IMR-90 (cell line): ENCODE data around the gene TMED6. TPM values are rescaled to one million over a fixed set of nuclear protein-coding genes. Genes with fewer than 3 reads are reported as not detected.

ENCODE experiments used
- ATAC-seq: fragments of 200-7000 bp; cut with Tn5 transposase; 2 replicates; pipeline ENCODE4 v1.9.1; 2020; ENCODE audit warnings: low read depth, mild to moderate bottlenecking, moderate library complexity
- BruUV-seq: library from RNA; stranded (reverse); fragments of 400-500 nt; replicated peaks from 2 replicates; lab custom pipeline; 2021; lab: Mats Ljungman, UMichigan
- CTCF ChIA-PET: fragments of 300-600 bp; formaldehyde crosslinking; extraction: SDS; loops from one replicate; lab custom pipeline; 2021; ENCODE audit warnings: antibody characterized with exemption; lab: Yijun Ruan, JAX
- POLR2A ChIA-PET: fragments of 300-600 bp; sonication (Branson Sonifier 250); formaldehyde crosslinking; loops from one replicate; lab custom pipeline; 2022; ENCODE audit warnings: antibody characterized with exemption; ENCODE audit not compliant: unreplicated experiment; lab: Charles Lee
- DNase-seq: peaks from one replicate; pipeline ENCODE4 v3.0.0; 2013
- H2AFZ ChIP-seq: replicated peaks from 2 replicates; pipeline ENCODE3; 2013; ENCODE audit warnings: low read length, mild to moderate bottlenecking; ENCODE audit not compliant: poor library complexity
- H2AK5ac ChIP-seq: 2 replicates; pipeline ENCODE4 v1.6.1; 2013; ENCODE audit warnings: low read depth, low read length, inconsistent platforms
- H2AK9ac ChIP-seq: replicated peaks from 2 replicates; pipeline ENCODE3; 2013; ENCODE audit warnings: mild to moderate bottlenecking, low read depth, low read length, moderate library complexity; ENCODE audit not compliant: poor library complexity
- H2BK120ac ChIP-seq: 2 replicates; pipeline ENCODE4 v1.6.1; 2013; ENCODE audit warnings: low read depth, low read length, inconsistent platforms
- H2BK15ac ChIP-seq: 3 replicates; pipeline ENCODE4 v1.6.1; 2013; ENCODE audit warnings: low read depth, low read length, inconsistent platforms
- H2BK20ac ChIP-seq: 2 replicates; pipeline ENCODE4 v1.6.1; 2013; ENCODE audit warnings: low read depth, mild to moderate bottlenecking, inconsistent platforms, low read length, moderate library complexity
- H2BK5ac ChIP-seq: 2 replicates; pipeline ENCODE4 v1.6.1; 2013; ENCODE audit warnings: mild to moderate bottlenecking, low read depth, low read length, inconsistent platforms; ENCODE audit not compliant: poor library complexity, severe bottlenecking
- H3K14ac ChIP-seq: replicated peaks from 2 replicates; pipeline ENCODE4 v1.6.1; 2013; ENCODE audit warnings: low read depth, low read length, inconsistent platforms
- H3K18ac ChIP-seq: 2 replicates; pipeline ENCODE4 v1.6.1; 2013; ENCODE audit warnings: low read depth, low read length, control low read depth
- H3K23ac ChIP-seq: 2 replicates; pipeline ENCODE4 v1.6.1; 2013; ENCODE audit warnings: low read depth, low read length, inconsistent platforms
- H3K27ac ChIP-seq: 2 replicates; pipeline ENCODE4 v1.5.1; 2013; ENCODE audit warnings: mild to moderate bottlenecking, control low read depth, low read length; ENCODE audit not compliant: insufficient read depth
- H3K27me3 ChIP-seq: 2 replicates; pipeline ENCODE4 v1.6.1; 2013; ENCODE audit warnings: low read length; ENCODE audit not compliant: control insufficient read depth, insufficient read depth
- H3K36me3 ChIP-seq: 2 replicates; pipeline ENCODE4 v1.6.1; 2013; ENCODE audit warnings: low read length, mixed read lengths; ENCODE audit not compliant: control insufficient read depth, insufficient read depth
- H3K4ac ChIP-seq: 2 replicates; pipeline ENCODE4 v1.6.1; 2013; ENCODE audit warnings: low read depth, low read length, inconsistent platforms
- H3K4me1 ChIP-seq: 2 replicates; pipeline ENCODE4 v1.6.1; 2013; ENCODE audit warnings: low read length, mixed read lengths; ENCODE audit not compliant: control insufficient read depth, insufficient read depth
- H3K4me2 ChIP-seq: 2 replicates; pipeline ENCODE4 v1.6.1; 2013; ENCODE audit warnings: low read depth, mild to moderate bottlenecking, control low read depth, low read length, moderate library complexity
- H3K4me3 ChIP-seq: 2 replicates; pipeline ENCODE4 v1.5.1; 2013; ENCODE audit warnings: low read depth, mild to moderate bottlenecking, control low read depth, low read length, moderate library complexity; ENCODE audit not compliant: insufficient read depth
- H3K56ac ChIP-seq: 2 replicates; pipeline ENCODE4 v1.6.1; 2013; ENCODE audit warnings: low read length, inconsistent platforms; ENCODE audit not compliant: insufficient read depth; ENCODE audit errors: extremely low read depth
- H3K79me1 ChIP-seq, 2 experiments: 2 replicates each; pipeline ENCODE4 v1.6.1; 2013; ENCODE audit warnings: low read length in 2 of 2, inconsistent platforms in 1 of 2, low read depth in 1 of 2
- H3K9ac ChIP-seq: 2 replicates; pipeline ENCODE4 v1.6.1; 2013; ENCODE audit warnings: low read depth, low read length, control low read depth
- H3K9me1 ChIP-seq: 2 replicates; pipeline ENCODE4 v1.6.1; 2013; ENCODE audit warnings: low read length, inconsistent platforms; ENCODE audit not compliant: insufficient read depth
- H3K9me3 ChIP-seq: 2 replicates; pipeline ENCODE4 v1.6.1; 2013; ENCODE audit warnings: low read length; ENCODE audit not compliant: control insufficient read depth, insufficient read depth
- H4K20me1 ChIP-seq: 2 replicates; pipeline ENCODE4 v1.6.1; 2013; ENCODE audit warnings: low read length, inconsistent platforms; ENCODE audit not compliant: insufficient read depth
- H4K5ac ChIP-seq: 2 replicates; pipeline ENCODE4 v1.6.1; 2013; ENCODE audit warnings: mild to moderate bottlenecking, low read depth, low read length, control low read depth
- H4K8ac ChIP-seq, 2 experiments: 2 replicates each; pipeline ENCODE4 v1.6.1; 2013; ENCODE audit warnings: low read depth in 2 of 2, low read length in 2 of 2, control low read depth in 1 of 2, inconsistent platforms in 1 of 2
- H4K91ac ChIP-seq: 2 replicates; pipeline ENCODE4 v1.6.1; 2013; ENCODE audit warnings: low read depth, low read length, inconsistent platforms; ENCODE audit not compliant: insufficient read depth
- CHD1 ChIP-seq: IDR thresholded peaks from 2 replicates; pipeline ENCODE4 v1.6.1; 2012; ENCODE audit warnings: low read depth, low read length, improper control_type of control experiment
- MXI1 ChIP-seq: IDR thresholded peaks from 2 replicates; pipeline ENCODE4 v1.6.1; 2012; ENCODE audit warnings: low read depth, mild to moderate bottlenecking, low read length, moderate library complexity, borderline replicate concordance
- POLR2A ChIP-seq: IDR thresholded peaks from 2 replicates; pipeline ENCODE4 v1.6.1; 2012; ENCODE audit warnings: mild to moderate bottlenecking, low read depth, low read length
- WGBS, 2 experiments: methylation state at CpG; one replicate each; pipeline versions ENCODE4 v1.1.5 to v1.1.7; 2013; ENCODE audit warnings: missing lambda C conversion rate in 2 of 2; ENCODE audit not compliant: insufficient read length in 1 of 2; ENCODE audit errors: extremely low coverage in 2 of 2; 5-methylcytosine and 5-hydroxymethylcytosine counted together
- dilution Hi-C: fragments of 300-500 bp; cut with HindIII; formaldehyde crosslinking; loops from one replicate; pipeline ENCODE4 v1.14.3; 2018; ENCODE audit warnings: low sequenced_read_pairs; ENCODE audit not compliant: unreplicated experiment
- in situ Hi-C: fragments of 300-500 bp; cut with MboI; formaldehyde crosslinking; loops from 3 replicates; pipeline ENCODE4 v1.14.3; 2019; ENCODE audit warnings: low sequenced_read_pairs, inconsistent platforms, mixed read lengths
- intact Hi-C: fragments of 100-400 bp; cut with micrococcal nuclease; formaldehyde crosslinking; loops from 2 replicates; pipeline ENCODE4 v1.10.0; 2022
- polyA plus RNA-seq, 3 experiments: library from polyadenylated mRNA; depleted of rRNA; stranded (reverse); fragments of >200 nt; gene quantifications; 2 replicates each; pipeline ENCODE4 v1.2.3, GENCODE V29; 2012; ENCODE audit warnings: low replicate concordance in 1 of 3
- total RNA-seq: library from RNA; depleted of rRNA; stranded (reverse); fragments of >200 nt; gene quantifications from 2 replicates; pipeline ENCODE4 v1.2.3, GENCODE V29; 2012
- TF ChIP-seq, protein P1 (sequence below): conservative IDR thresholded peaks from 2 replicates; pipeline ENCODE4 v1.5.1; 2012; ENCODE audit warnings: mild to moderate bottlenecking, low read depth, low read length, improper control_type of control experiment
- TF ChIP-seq, protein P2 (sequence below): fragments of 150-350 bp; IDR thresholded peaks from 2 replicates; pipeline ENCODE4 v1.6.1; 2017; ENCODE audit warnings: mild to moderate bottlenecking, antibody characterized with exemption, low read length, low read depth

Gene TMED6
- total and polyA plus RNA-seq, 2 of the 4 experiments (the other 2 are of a cell fraction), result 0.10 TPM; not detected in 1

DNA sequence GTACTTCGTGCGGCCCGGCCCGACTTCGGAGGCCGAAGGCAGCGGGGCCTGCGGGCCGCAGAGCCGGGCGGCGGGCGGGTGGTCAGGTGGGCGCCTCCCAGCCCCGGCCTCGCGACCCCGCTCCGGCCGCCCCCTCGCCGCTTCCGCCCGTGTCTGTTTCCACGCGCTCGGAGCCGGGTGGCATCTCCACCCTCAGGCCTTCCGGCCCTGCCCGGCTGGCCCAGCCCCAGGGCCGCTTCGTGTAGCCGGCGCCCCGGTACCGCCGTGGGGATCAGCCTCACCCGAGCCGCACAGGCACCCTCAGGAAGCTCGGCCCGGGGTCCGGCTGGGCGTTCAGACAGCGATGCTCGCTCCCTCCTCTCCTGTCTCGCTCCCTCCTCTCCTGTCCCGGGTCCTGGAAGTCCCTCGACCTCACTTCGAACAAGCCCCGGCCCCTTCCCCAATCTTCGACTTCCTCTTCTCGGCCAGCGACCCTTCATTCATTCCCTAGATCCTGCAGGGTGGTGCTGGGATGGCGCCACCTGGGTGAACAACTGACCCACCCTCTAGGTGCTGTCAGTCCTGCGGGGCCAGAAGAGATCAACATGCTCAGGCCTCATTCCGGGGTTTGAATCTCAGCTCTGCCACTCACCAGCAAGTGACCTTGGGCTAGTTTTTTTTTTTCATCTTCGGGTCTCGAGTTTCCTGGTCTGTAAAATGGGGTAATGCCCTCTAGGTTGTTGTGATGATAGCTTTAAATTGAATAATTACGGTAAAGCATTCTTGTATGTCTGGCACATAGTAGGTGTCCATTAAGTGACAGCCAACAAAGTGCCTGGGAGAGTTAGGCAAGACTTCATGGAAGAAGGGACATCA is 39.8 kb downstream of the TMED6 start:
- Histone ChIP-seq H3K14ac (peak overlapping the region; percentile 83), H3K9me1 (peaks cover 6% of the 10 kb centered on the region; the same call in 1 of the 2 replicates), H3K9me3 (no peaks in the 10 kb centered on the region), H4K20me1 (peaks cover 37% of the 10 kb centered on the region), H3K36me3 (peaks cover 24% of the 10 kb centered on the region), H3K27me3 (no peaks in the 10 kb centered on the region), H4K8ac (peak overlapping the region; percentile 61 to 79; a peak in 1 of 4 replicates), H4K5ac (0 out of 2 replicates have a peak overlapping the region, but pooled peaks have one; percentile 5), H2AK5ac (peak overlapping the region; percentile 68), H2BK15ac (no peak overlapping the region), H4K91ac (peak overlapping the region; percentile 66), H3K4ac (peak overlapping the region; percentile 80), H2BK120ac (no peak overlapping the region), H3K4me2 (peak overlapping the region; percentile 98), H3K27ac (peak overlapping the region; percentile 84), H2AK9ac (peak overlapping the region; percentile 84), H2AFZ (peak overlapping the region; percentile 96), H3K23ac (peak overlapping the region; percentile 97), H3K4me3 (peak overlapping the region; percentile 78), H3K56ac (0 out of 2 replicates have a peak overlapping the region, but pooled peaks have one; percentile 38), H3K79me1 (peaks cover 23 to 53% of the 10 kb centered on the region in 2 experiments), H3K9ac (peak overlapping the region; percentile 72), H2BK20ac (no peak overlapping the region), H3K18ac (no peak overlapping the region), H3K4me1 (peaks cover 4% of the 10 kb centered on the region), H2BK5ac (peak overlapping the region; percentile 76)
- POLR2A ChIA-PET, result interaction anchor here (0.7 kb wide), 1 partner anchor 145 kb away, joined by 3 read pairs; no protein-coding TSS in a partner anchor
- no TSS peak for BruUV-seq
- 2% methylated on average over 31 of the region's 59 CpGs; no CpG with 5 or more reads in 1 of the 2 experiments for WGBS, 2 experiments
- ATAC-seq, result peak; percentile 56
- CTCF ChIA-PET, result interaction anchor here (0.7 kb wide), 1 partner anchor 36 kb away, joined by 5 read pairs; no protein-coding TSS in a partner anchor
- no peak for DNase-seq
- dilution Hi-C loops (no loop called here), intact Hi-C loops (loop anchor here (1.0 kb wide), 1 partner anchor 161 kb away; no protein-coding TSS in a partner anchor), in situ Hi-C loops (no loop called here)
- no peak for TF ChIP-seq CHD1
- peak; percentile 48; the same call in 1 of the 2 replicates for TF ChIP-seq MXI1
- TF ChIP-seq, protein P1, sequence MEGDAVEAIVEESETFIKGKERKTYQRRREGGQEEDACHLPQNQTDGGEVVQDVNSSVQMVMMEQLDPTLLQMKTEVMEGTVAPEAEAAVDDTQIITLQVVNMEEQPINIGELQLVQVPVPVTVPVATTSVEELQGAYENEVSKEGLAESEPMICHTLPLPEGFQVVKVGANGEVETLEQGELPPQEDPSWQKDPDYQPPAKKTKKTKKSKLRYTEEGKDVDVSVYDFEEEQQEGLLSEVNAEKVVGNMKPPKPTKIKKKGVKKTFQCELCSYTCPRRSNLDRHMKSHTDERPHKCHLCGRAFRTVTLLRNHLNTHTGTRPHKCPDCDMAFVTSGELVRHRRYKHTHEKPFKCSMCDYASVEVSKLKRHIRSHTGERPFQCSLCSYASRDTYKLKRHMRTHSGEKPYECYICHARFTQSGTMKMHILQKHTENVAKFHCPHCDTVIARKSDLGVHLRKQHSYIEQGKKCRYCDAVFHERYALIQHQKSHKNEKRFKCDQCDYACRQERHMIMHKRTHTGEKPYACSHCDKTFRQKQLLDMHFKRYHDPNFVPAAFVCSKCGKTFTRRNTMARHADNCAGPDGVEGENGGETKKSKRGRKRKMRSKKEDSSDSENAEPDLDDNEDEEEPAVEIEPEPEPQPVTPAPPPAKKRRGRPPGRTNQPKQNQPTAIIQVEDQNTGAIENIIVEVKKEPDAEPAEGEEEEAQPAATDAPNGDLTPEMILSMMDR, result 0 out of 2 replicates have a peak, but pooled peaks have one; percentile 3
- TF ChIP-seq, protein P2, sequence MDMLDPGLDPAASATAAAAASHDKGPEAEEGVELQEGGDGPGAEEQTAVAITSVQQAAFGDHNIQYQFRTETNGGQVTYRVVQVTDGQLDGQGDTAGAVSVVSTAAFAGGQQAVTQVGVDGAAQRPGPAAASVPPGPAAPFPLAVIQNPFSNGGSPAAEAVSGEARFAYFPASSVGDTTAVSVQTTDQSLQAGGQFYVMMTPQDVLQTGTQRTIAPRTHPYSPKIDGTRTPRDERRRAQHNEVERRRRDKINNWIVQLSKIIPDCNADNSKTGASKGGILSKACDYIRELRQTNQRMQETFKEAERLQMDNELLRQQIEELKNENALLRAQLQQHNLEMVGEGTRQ, result no peak
- TF ChIP-seq POLR2A, result 0 out of 2 replicates have a peak, but pooled peaks have one; percentile 10
